DND-41 (cell line): ENCODE results near the gene CACNB2.

Experiments used
- ATAC-seq: fragments of 200-7000 bp; cut with Tn5 transposase; 3 replicates; pipeline ENCODE4 v1.9.1; 2021; ENCODE audit warnings: low read depth; ENCODE audit not compliant: insufficient read depth
- DNase-seq: peaks from one replicate; pipeline ENCODE4 v3.0.0-alpha.2; 2020
- H2AFZ ChIP-seq: 2 replicates; pipeline ENCODE4 v1.6.0; 2012; ENCODE audit warnings: low read depth, low read length
- H3K27ac ChIP-seq: 2 replicates; pipeline ENCODE4 v1.5.1; 2012; ENCODE audit warnings: low read length, inconsistent platforms
- H3K27me3 ChIP-seq: fragments of 200-600 bp; sonication (generic); 2 replicates; pipeline ENCODE4 v1.6.0; 2012; ENCODE audit warnings: low read length, mild to moderate bottlenecking, inconsistent platforms; ENCODE audit not compliant: insufficient read depth, poor library complexity
- H3K36me3 ChIP-seq: 2 replicates; pipeline ENCODE4 v1.5.1; 2012; ENCODE audit warnings: low read length, inconsistent platforms; ENCODE audit not compliant: insufficient read depth
- H3K4me1 ChIP-seq: 2 replicates; pipeline ENCODE4 v1.5.1; 2012; ENCODE audit warnings: mild to moderate bottlenecking, low read length; ENCODE audit not compliant: insufficient read depth
- H3K4me2 ChIP-seq: 2 replicates; pipeline ENCODE4 v1.6.0; 2012; ENCODE audit warnings: mild to moderate bottlenecking, moderate library complexity, low read length, inconsistent platforms; ENCODE audit not compliant: insufficient read depth
- H3K4me3 ChIP-seq, 2 experiments: fragments of 200-600 bp in 1 of 2; shearing (Covaris generic) in 1 of 2; 2 replicates each; pipeline ENCODE4 v1.5.1; 2012 to 2016; ENCODE audit warnings: inconsistent platforms in 2 of 2, low read length in 2 of 2, mild to moderate bottlenecking in 2 of 2, low read depth in 1 of 2, moderate library complexity in 1 of 2
- H3K79me2 ChIP-seq: 2 replicates; pipeline ENCODE4 v1.6.0; 2012; ENCODE audit warnings: low read length, inconsistent platforms; ENCODE audit not compliant: insufficient read depth
- H3K9ac ChIP-seq: 2 replicates; pipeline ENCODE4 v1.6.0; 2012; ENCODE audit warnings: low read depth, mild to moderate bottlenecking, inconsistent platforms, low read length, moderate library complexity
- H3K9me3 ChIP-seq: 2 replicates; pipeline ENCODE4 v1.5.1; 2012; ENCODE audit warnings: low read length, moderate library complexity, mild to moderate bottlenecking, inconsistent platforms; ENCODE audit not compliant: insufficient read depth, severe bottlenecking
- H4K20me1 ChIP-seq: 2 replicates; pipeline ENCODE4 v1.6.0; 2012; ENCODE audit warnings: low read length; ENCODE audit not compliant: insufficient read depth
- CTCF ChIP-seq: IDR thresholded peaks from 2 replicates; pipeline ENCODE4 v1.5.1; 2012; ENCODE audit warnings: borderline replicate concordance, low read length, moderate library complexity, mild to moderate bottlenecking; ENCODE audit not compliant: poor library complexity, severe bottlenecking; ENCODE audit errors: extremely low read depth
- EZH2 ChIP-seq: IDR thresholded peaks from 3 replicates; pipeline ENCODE4 v1.6.1; 2012; ENCODE audit warnings: borderline replicate concordance, low read depth, mild to moderate bottlenecking, moderate library complexity, low read length, inconsistent platforms; ENCODE audit not compliant: severe bottlenecking

CACNB2 gene

DNA sequence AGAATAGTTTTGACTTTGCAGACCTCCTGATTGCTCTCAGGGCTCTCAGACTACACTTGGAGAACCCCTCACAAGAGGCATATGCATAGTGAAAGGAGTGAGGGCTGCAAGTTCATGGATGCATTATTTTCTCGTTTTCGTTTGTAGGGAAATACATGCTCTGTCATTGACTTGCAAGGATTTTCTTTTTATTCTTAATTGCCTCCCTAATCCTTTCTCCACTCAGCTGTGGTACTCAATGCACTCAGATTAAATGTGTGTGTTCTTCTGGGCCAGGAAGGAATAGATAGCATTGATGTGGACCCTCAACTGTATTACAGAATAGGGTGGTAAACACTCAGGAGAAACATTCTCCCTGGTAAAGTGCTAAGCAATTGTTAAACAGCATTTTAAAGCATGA is 188.7 kb downstream of the CACNB2 start:
- H3K4me1 ChIP-seq, result no peaks in the 10 kb centered on the region
- no peak overlapping the region for H3K4me2 ChIP-seq
- no peak for DNase-seq
- no peak overlapping the region for H3K27ac ChIP-seq
- no peaks in the 10 kb centered on the region for H3K79me2 ChIP-seq
- no peaks in the 10 kb centered on the region for H4K20me1 ChIP-seq
- H3K4me3 ChIP-seq, result no peak overlapping the region
- H2AFZ ChIP-seq, result no peak overlapping the region
- H3K36me3 ChIP-seq, result no peaks in the 10 kb centered on the region
- H3K9me3 ChIP-seq, result no peaks in the 10 kb centered on the region
- H3K27me3 ChIP-seq, result no peaks in the 10 kb centered on the region
- H3K9ac ChIP-seq, result no peak overlapping the region
- no peak for ATAC-seq
- no peak for TF ChIP-seq EZH2
- no peak for TF ChIP-seq CTCF

GRCh38 chr10:18332048-18332447 is 191.8 kb downstream of the CACNB2 start:
- Histone ChIP-seq H3K4me3 (no peak overlapping the region), H3K9ac (no peak overlapping the region), H3K4me2 (no peak overlapping the region), H3K27ac (no peak overlapping the region), H3K36me3 (no peaks in the 10 kb centered on the region), H3K79me2 (no peaks in the 10 kb centered on the region), H3K4me1 (no peaks in the 10 kb centered on the region), H3K9me3 (no peaks in the 10 kb centered on the region), H3K27me3 (no peaks in the 10 kb centered on the region), H4K20me1 (no peaks in the 10 kb centered on the region), H2AFZ (no peak overlapping the region)
- ATAC-seq, result no peak
- TF ChIP-seq EZH2 (no peak), CTCF (no peak)
- no peak for DNase-seq

GRCh38 chr10:18332484-18332883 is 192.3 kb downstream of the CACNB2 start:
- no peaks in the 10 kb centered on the region for H3K27me3 ChIP-seq
- H4K20me1 ChIP-seq, result no peaks in the 10 kb centered on the region
- no peak overlapping the region for H3K27ac ChIP-seq
- TF ChIP-seq CTCF (no peak), EZH2 (no peak)
- no peaks in the 10 kb centered on the region for H3K79me2 ChIP-seq
- no peaks in the 10 kb centered on the region for H3K36me3 ChIP-seq
- no peaks in the 10 kb centered on the region for H3K4me1 ChIP-seq
- no peak for DNase-seq
- ATAC-seq, result no peak
- H3K4me3 ChIP-seq, result no peak overlapping the region
- no peak overlapping the region for H3K9ac ChIP-seq
- H2AFZ ChIP-seq, result no peak overlapping the region
- H3K4me2 ChIP-seq, result no peak overlapping the region
- no peaks in the 10 kb centered on the region for H3K9me3 ChIP-seq

DNA sequence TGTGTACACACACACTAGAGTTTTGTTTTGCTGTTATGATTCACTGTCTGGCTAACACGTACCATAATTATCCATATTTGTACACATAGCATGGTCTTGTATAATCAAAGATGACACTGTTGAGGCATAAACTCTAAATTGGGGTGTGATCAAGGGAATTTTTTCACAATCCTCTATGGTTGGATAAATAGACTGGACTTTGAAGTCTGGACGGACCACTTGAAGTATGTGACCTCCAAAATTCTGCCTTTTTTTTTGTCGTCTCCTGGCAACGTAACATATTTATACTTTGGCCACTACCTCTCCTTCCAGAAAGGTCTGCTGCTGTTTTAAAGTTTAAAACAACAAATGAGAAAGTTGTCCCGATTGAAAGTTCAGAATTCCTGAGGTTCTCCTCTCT is 193.4 kb downstream of the CACNB2 start:
- H3K4me2 ChIP-seq, result no peak overlapping the region
- ATAC-seq, result no peak

More for the DNA sequence above, 193.4 kb downstream of the CACNB2 start:
- H3K36me3 ChIP-seq, result no peaks in the 10 kb centered on the region
- H4K20me1 ChIP-seq, result no peaks in the 10 kb centered on the region
- no peak overlapping the region for H3K4me3 ChIP-seq
- no peaks in the 10 kb centered on the region for H3K4me1 ChIP-seq
- no peak for DNase-seq
- no peaks in the 10 kb centered on the region for H3K9me3 ChIP-seq
- H3K27me3 ChIP-seq, result no peaks in the 10 kb centered on the region
- H3K79me2 ChIP-seq, result no peaks in the 10 kb centered on the region
- H3K9ac ChIP-seq, result no peak overlapping the region
- TF ChIP-seq EZH2, result no peak
- no peak for TF ChIP-seq CTCF
- H2AFZ ChIP-seq, result no peak overlapping the region
- no peak overlapping the region for H3K27ac ChIP-seq
